Nephron progenitor cell (in vitro differentiated cells): ENCODE measurements around the gene SERPINA9.
"Not testable (repeated sequence)": the region's sequence is repeated elsewhere in the genome, so short reads cannot be mapped to it uniquely, and the experiment has no call there.

Source experiments
- DNase-seq: peaks from one replicate; pipeline ENCODE4 v3.0.0; 2021
- H3K27ac Mint-ChIP-seq: 2 replicates; pipeline ENCODE4 v1.8.0; 2021; ENCODE audit warnings: mild to moderate bottlenecking, moderate library complexity, mixed read lengths
- H3K27me3 Mint-ChIP-seq: 2 replicates; pipeline ENCODE4 v1.8.0; 2021; ENCODE audit warnings: mild to moderate bottlenecking, low read depth, mixed read lengths; ENCODE audit not compliant: poor library complexity
- H3K36me3 Mint-ChIP-seq: 2 replicates; pipeline ENCODE4 v1.8.0; 2021; ENCODE audit warnings: low read depth, mixed read lengths
- H3K4me1 Mint-ChIP-seq: 2 replicates; pipeline ENCODE4 v1.8.0; 2021; ENCODE audit warnings: mixed read lengths
- H3K4me3 Mint-ChIP-seq: 2 replicates; pipeline ENCODE4 v1.8.0; 2021; ENCODE audit warnings: mild to moderate bottlenecking, moderate library complexity, mixed read lengths
- H3K9me3 Mint-ChIP-seq: 2 replicates; pipeline ENCODE4 v1.8.0; 2021; ENCODE audit warnings: mild to moderate bottlenecking, moderate library complexity, mixed read lengths
- TF ChIP-seq, protein P1 (sequence below): fragments of 200-600 bp; sonication (generic); IDR thresholded peaks from 2 replicates; pipeline ENCODE4 v1.5.0; 2021; ENCODE audit warnings: antibody characterized with exemption

The SERPINA9 gene

GRCh38 chr14:94517641-94518257 lies 41.8 kb upstream of the SERPINA9 start:
- Mint-ChIP-seq H3K4me3 (no peak overlapping the region), H3K9me3 (no peaks in the 10 kb centered on the region), H3K36me3 (no peaks in the 10 kb centered on the region), H3K27ac (no peak overlapping the region), H3K27me3 (peaks cover 6% of the 10 kb centered on the region), H3K4me1 (no peaks in the 10 kb centered on the region)
- TF ChIP-seq, protein P1, sequence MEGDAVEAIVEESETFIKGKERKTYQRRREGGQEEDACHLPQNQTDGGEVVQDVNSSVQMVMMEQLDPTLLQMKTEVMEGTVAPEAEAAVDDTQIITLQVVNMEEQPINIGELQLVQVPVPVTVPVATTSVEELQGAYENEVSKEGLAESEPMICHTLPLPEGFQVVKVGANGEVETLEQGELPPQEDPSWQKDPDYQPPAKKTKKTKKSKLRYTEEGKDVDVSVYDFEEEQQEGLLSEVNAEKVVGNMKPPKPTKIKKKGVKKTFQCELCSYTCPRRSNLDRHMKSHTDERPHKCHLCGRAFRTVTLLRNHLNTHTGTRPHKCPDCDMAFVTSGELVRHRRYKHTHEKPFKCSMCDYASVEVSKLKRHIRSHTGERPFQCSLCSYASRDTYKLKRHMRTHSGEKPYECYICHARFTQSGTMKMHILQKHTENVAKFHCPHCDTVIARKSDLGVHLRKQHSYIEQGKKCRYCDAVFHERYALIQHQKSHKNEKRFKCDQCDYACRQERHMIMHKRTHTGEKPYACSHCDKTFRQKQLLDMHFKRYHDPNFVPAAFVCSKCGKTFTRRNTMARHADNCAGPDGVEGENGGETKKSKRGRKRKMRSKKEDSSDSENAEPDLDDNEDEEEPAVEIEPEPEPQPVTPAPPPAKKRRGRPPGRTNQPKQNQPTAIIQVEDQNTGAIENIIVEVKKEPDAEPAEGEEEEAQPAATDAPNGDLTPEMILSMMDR: no peak
- no peak for DNase-seq

DNA sequence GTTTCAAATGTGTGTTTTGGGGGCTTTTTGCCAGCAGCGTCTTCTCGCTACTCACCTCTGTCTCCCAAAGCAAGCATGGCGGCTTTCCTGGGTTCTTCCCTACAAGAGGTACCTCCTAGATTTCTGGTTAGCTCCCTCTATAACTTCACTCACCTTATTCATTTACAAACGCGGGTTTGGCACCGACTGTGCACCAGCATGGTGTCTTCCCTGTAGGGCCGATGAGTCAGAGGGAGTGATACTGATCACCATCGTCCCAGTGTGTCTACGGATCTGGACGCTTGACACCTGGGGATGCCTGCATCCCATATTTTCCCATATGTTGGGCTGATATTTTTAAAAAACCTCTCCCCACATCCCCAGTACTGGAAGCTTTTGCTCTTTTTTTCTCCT lies 41.2 kb upstream of the SERPINA9 start:
- no peak for DNase-seq
- Mint-ChIP-seq H3K27me3 (peaks cover 6% of the 10 kb centered on the region), H3K27ac (no peak overlapping the region), H3K4me3 (no peak overlapping the region), H3K9me3 (no peaks in the 10 kb centered on the region), H3K36me3 (no peaks in the 10 kb centered on the region), H3K4me1 (no peaks in the 10 kb centered on the region)
- TF ChIP-seq, protein P1: no peak

DNA sequence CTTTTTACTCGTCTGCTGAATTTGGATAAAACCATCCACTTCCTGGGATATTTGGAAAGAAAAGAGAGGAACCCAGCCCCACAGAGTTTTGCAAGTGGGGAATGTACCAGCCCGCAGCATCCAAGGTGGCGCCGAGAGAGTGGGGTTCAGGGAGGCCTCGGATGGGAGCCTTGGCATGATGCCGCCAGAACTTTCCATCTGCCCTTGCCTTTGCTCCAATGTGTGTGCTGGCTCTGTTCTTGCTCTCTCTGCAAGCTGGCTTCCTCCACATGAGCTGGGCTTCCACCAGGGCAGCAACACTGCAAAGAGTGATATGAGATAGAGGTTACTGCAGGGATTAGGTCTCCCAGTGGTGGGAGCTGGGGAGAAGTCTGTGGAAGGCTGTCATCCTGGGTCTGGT lies 39.9 kb upstream of the SERPINA9 start:
- no peak for DNase-seq
- Mint-ChIP-seq H3K9me3 (no peaks in the 10 kb centered on the region), H3K27ac (no peak overlapping the region), H3K36me3 (no peaks in the 10 kb centered on the region), H3K27me3 (peaks cover 3% of the 10 kb centered on the region), H3K4me1 (no peaks in the 10 kb centered on the region), H3K4me3 (no peak overlapping the region)
- TF ChIP-seq, protein P1: no peak

DNA sequence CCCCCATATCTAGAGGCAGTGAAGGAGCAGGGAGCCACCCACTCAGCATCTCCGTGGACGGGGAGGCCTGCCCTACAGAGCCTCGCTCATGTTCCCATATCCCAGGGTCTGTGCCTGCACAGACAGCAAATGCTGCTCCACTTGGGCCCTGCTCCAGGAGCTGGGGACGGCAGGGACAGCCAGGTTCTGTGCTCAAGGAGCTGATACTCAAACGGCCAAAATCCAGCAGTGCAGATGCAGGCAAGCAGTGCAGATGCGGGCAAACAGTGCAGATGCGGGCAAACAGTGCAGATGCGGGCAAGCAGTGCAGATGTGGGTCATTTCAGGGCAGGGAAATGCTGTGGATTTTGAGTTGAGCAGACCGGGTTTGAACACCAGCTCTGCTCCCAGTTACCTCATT lies 39.4 kb upstream of the SERPINA9 start:
- no peaks in the 10 kb centered on the region for H3K36me3 Mint-ChIP-seq
- no peaks in the 10 kb centered on the region for H3K9me3 Mint-ChIP-seq
- no peak overlapping the region for H3K27ac Mint-ChIP-seq
- DNase-seq: no peak
- TF ChIP-seq, protein P1: no peak
- H3K4me1 Mint-ChIP-seq: no peaks in the 10 kb centered on the region
- no peak overlapping the region for H3K4me3 Mint-ChIP-seq
- peaks cover 5% of the 10 kb centered on the region for H3K27me3 Mint-ChIP-seq

GRCh38 chr14:94514351-94514750 lies 38.4 kb upstream of the SERPINA9 start:
- TF ChIP-seq, protein P1: no peak
- H3K27me3 Mint-ChIP-seq: peaks cover 11% of the 10 kb centered on the region
- DNase-seq: no peak
- H3K36me3 Mint-ChIP-seq: no peaks in the 10 kb centered on the region
- H3K4me3 Mint-ChIP-seq: no peak overlapping the region
- H3K4me1 Mint-ChIP-seq: no peaks in the 10 kb centered on the region
- no peaks in the 10 kb centered on the region for H3K9me3 Mint-ChIP-seq
- H3K27ac Mint-ChIP-seq: no peak overlapping the region

DNA sequence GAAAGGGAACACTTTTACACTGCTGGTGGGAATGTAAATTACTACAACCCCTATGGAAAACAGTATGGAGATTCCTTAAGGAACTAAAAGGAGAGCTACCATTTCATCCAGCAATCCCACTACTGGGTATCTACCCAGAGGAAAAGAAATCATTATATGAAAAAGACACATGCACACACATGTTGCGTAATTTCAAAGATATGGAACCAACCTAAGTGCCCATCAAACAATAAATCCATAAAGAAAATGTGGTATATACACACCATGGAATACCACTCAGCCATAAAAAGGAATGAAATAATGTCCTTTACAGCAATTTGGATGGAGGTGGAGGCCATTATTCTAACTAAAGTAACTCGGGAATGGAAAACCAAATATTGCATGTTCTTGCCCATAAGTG lies 34.5 kb upstream of the SERPINA9 start:
- H3K4me1 Mint-ChIP-seq, H3K9me3 Mint-ChIP-seq, H3K27ac Mint-ChIP-seq, DNase-seq, H3K36me3 Mint-ChIP-seq, H3K4me3 Mint-ChIP-seq: not testable (repeated sequence)
- H3K27me3 Mint-ChIP-seq: peaks cover 17% of the 10 kb centered on the region
